ENCODE measurements around the gene PACSIN1. TPM values are rescaled to one million over a fixed set of nuclear protein-coding genes. Genes with fewer than 3 reads are reported as not detected.

Gene PACSIN1
- total RNA-seq, 1 experiment from 2014 or later, result 5.0 TPM

GRCh38 chr6:34439442-34439841 is 26.4 kb upstream of the PACSIN1 start:
- H3K9me2 ChIP-seq (ENCODE audit: insufficient read depth), result no peaks in the 10 kb centered on the region
- no peak overlapping the region for H2AFZ ChIP-seq (ENCODE audit: low read depth, low read length, poor library complexity, severe bottlenecking)
- TF ChIP-seq EGR1 (IDR thresholded peaks at IDR 0.05; ENCODE audit: low read depth) (no peak), CEBPB (IDR thresholded peaks at IDR 0.05; ENCODE audit: low read depth) (no peak), ELF1 (IDR thresholded peaks at IDR 0.05; ENCODE audit: borderline replicate concordance, low read depth) (no peak), RAD21 (IDR thresholded peaks at IDR 0.05; ENCODE audit: low read depth) (no peak), ZFX (IDR thresholded peaks at IDR 0.05) (no peak), ZBTB33 (IDR thresholded peaks at IDR 0.05; ENCODE audit: extremely low read depth, insufficient replicate concordance, low read length) (no peak), TCF7L2 (IDR thresholded peaks at IDR 0.05; ENCODE audit: borderline replicate concordance, extremely low read depth, insufficient read depth, insufficient read length) (no peak), SP1 (IDR thresholded peaks at IDR 0.05; ENCODE audit: low read depth) (no peak), MAX (IDR thresholded peaks at IDR 0.05) (no peak), CBX3 (IDR thresholded peaks at IDR 0.05; ENCODE audit: low read depth) (no peak), SRF (IDR thresholded peaks at IDR 0.05; ENCODE audit: low read depth) (no peak), ZNF274 (IDR thresholded peaks at IDR 0.05; ENCODE audit: low read depth, low read length) (no peak), EZH2phosphoT487 (IDR thresholded peaks at IDR 0.05; ENCODE audit: borderline replicate concordance) (no peak), POLR2A (IDR thresholded peaks at IDR 0.05; ENCODE audit: borderline replicate concordance, extremely low read depth, insufficient read depth, insufficient read length) (no peak), JUND (IDR thresholded peaks at IDR 0.05) (no peak)
- ChIA-PET CTCF (no interaction called here), POLR2A (no interaction called here), RAD21 (ENCODE audit: low non-redundant PET in 1 of 2, low total read pairs in 2 of 2, uncharacterized antibody in 2 of 2, unreplicated experiment in 2 of 2) (no interaction called here)
- H4K20me1 ChIP-seq (ENCODE audit: insufficient read depth), result no peaks in the 10 kb centered on the region
- no peak overlapping the region for H3K9ac ChIP-seq (ENCODE audit: low read length)
- DNase-seq (ENCODE audit: low read depth, low spot score), result no peak
- BruUV-seq (replicated peaks), result no TSS peak
- no peaks in the 10 kb centered on the region for H3K4me1 ChIP-seq (ENCODE audit: control insufficient read depth in 1 of 2, insufficient read depth in 2 of 2, low read length in 2 of 2)
- no peaks in the 10 kb centered on the region for H3K79me2 ChIP-seq (ENCODE audit: insufficient read depth, low read length)
- no peak overlapping the region for H3K4me3 ChIP-seq (replicated peaks in 1 of 2; ENCODE audit: low read depth in 1 of 2, low read length in 2 of 2)
- no peaks in the 10 kb centered on the region for H3K9me3 ChIP-seq (ENCODE audit: control insufficient read depth in 1 of 2, insufficient read depth in 1 of 2, low read depth in 1 of 2, low read length in 2 of 2)
- ATAC-seq, result no peak
- no peak overlapping the region for H3K4me2 ChIP-seq (ENCODE audit: low read length)
- intact Hi-C loops (cut with micrococcal nuclease), result no loop called here
- H3K36me3 ChIP-seq (ENCODE audit: control insufficient read depth in 1 of 2, insufficient read depth in 2 of 2, low read length in 2 of 2), result no peaks in the 10 kb centered on the region
- no peaks in the 10 kb centered on the region for H3K27me3 ChIP-seq (ENCODE audit: insufficient read depth, low read length)
- no peak overlapping the region for H3K27ac ChIP-seq (ENCODE audit: low read depth, low read length)
